HG03108 (cell line): ENCODE results near the gene IQGAP3.
"Not testable (repeated sequence)": the region's sequence is repeated elsewhere in the genome, so short reads cannot be mapped to it uniquely, and the experiment has no call there.

Source experiments
- ATAC-seq: cut with Tn5 transposase; IDR thresholded peaks from one replicate; pipeline ENCODE4 v1.9.1; 2021; ENCODE audit warnings: moderate library complexity; ENCODE audit not compliant: unreplicated experiment

The IQGAP3 gene

GRCh38 chr1:156571919-156572662 lies at the start of gene IQGAP3:
TSS of gene IQGAP3 (minus strand) at chr1:156572565. CDS start at chr1:156572529, 36 bp downstream.
- ATAC-seq: peak; percentile 82

GRCh38 chr1:156619582-156619955 lies 47.2 kb upstream of the IQGAP3 start:
- no peak for ATAC-seq

GRCh38 chr1:156618853-156619581 lies 46.7 kb upstream of the IQGAP3 start, which contains the start of gene HAPLN2:
TSS of gene HAPLN2 (plus strand) at chr1:156619415. CDS start at chr1:156623491, 4,076 bp downstream.
- no peak for ATAC-seq

GRCh38 chr1:156616463-156616862 lies 44.1 kb upstream of the IQGAP3 start:
- no peak for ATAC-seq

- ATAC-seq: no peak
These were observed 43.6 kb upstream of the IQGAP3 start for GRCh38 chr1:156615946-156616345.

GRCh38 chr1:156612666-156613065 lies 40.3 kb upstream of the IQGAP3 start:
- ATAC-seq: no peak

GRCh38 chr1:156610072-156610471 lies 37.7 kb upstream of the IQGAP3 start:
- ATAC-seq: not testable (repeated sequence)

- no peak for ATAC-seq
These were observed 36.6 kb upstream of the IQGAP3 start for GRCh38 chr1:156608981-156609380.

- peak; percentile 72 for ATAC-seq
These were observed 35.8 kb upstream of the IQGAP3 start for GRCh38 chr1:156608036-156608674.

GRCh38 chr1:156607344-156607743 lies 35.0 kb upstream of the IQGAP3 start:
- ATAC-seq: not testable (repeated sequence)

GRCh38 chr1:156602557-156602993 lies 30.2 kb upstream of the IQGAP3 start:
- no peak for ATAC-seq

GRCh38 chr1:156601892-156602291 lies 29.5 kb upstream of the IQGAP3 start:
- ATAC-seq: no peak

- peak; percentile 60 for ATAC-seq
These were observed 28.9 kb upstream of the IQGAP3 start, which contains the start of gene GPATCH4 for GRCh38 chr1:156601122-156601830. TSS of gene GPATCH4 (minus strand) at chr1:156601479.

GRCh38 chr1:156600733-156601121 lies 28.4 kb upstream of the IQGAP3 start:
- no peak for ATAC-seq

GRCh38 chr1:156599811-156600210 lies 27.4 kb upstream of the IQGAP3 start:
- ATAC-seq: peak; percentile 43

- ATAC-seq: no peak
These were observed 26.5 kb upstream of the IQGAP3 start for GRCh38 chr1:156598731-156599432.

GRCh38 chr1:156598125-156598524 lies 25.8 kb upstream of the IQGAP3 start:
- ATAC-seq: no peak

- ATAC-seq: no peak
These were observed 24.1 kb upstream of the IQGAP3 start for GRCh38 chr1:156596426-156596825.

- no peak for ATAC-seq
These were observed 22.7 kb upstream of the IQGAP3 start for GRCh38 chr1:156595016-156595415.

- ATAC-seq: no peak
These were observed 21.8 kb upstream of the IQGAP3 start for GRCh38 chr1:156594190-156594589.
